GM18867 (cell line): ENCODE measurements around the gene MYL6B.

Experiments used
- ATAC-seq: cut with Tn5 transposase; IDR thresholded peaks from one replicate; pipeline ENCODE4 v1.9.1; 2021; ENCODE audit warnings: mild to moderate bottlenecking, moderate library complexity; ENCODE audit not compliant: unreplicated experiment

The MYL6B gene

DNA sequence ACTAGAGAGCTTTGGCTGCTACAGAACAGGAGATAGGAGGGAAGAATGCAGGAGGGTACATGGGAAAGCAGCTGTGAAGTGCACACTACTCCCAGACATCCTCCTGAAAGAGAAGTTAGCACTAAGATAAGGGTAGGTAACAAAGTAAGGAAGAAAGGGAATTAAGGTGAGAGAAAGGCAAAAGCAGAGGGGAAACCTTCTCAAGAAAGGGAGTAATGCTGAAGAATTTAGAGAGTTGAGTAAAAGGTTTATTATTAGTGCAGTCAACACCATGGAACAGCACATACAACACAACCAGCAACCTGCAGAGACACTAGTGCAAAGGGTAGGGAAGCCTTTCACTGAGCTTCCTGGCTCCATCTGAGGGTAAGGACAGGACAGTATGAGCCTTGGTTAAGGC is 51.9 kb downstream of the MYL6B start:
- ATAC-seq = no peak

DNA sequence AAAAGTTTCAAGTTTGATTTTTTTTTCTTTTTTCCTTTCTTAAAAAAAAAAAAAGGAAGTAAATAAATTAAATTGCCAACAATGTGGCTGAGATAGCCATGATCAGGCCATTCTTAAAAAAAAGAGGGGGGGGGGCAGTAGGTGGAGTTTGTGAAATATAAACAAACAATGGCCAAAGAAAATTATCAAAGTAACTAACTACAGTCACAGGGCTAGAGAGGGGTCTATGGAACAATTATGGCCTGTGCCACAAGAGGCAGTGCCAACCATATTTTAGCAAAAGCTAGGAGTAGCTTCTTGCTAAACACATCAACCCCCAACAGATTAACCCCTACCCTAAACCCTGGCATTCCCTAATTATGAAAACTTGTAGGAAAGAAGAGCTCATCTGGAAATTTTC is 53.1 kb downstream of the MYL6B start:
- ATAC-seq = no peak

DNA sequence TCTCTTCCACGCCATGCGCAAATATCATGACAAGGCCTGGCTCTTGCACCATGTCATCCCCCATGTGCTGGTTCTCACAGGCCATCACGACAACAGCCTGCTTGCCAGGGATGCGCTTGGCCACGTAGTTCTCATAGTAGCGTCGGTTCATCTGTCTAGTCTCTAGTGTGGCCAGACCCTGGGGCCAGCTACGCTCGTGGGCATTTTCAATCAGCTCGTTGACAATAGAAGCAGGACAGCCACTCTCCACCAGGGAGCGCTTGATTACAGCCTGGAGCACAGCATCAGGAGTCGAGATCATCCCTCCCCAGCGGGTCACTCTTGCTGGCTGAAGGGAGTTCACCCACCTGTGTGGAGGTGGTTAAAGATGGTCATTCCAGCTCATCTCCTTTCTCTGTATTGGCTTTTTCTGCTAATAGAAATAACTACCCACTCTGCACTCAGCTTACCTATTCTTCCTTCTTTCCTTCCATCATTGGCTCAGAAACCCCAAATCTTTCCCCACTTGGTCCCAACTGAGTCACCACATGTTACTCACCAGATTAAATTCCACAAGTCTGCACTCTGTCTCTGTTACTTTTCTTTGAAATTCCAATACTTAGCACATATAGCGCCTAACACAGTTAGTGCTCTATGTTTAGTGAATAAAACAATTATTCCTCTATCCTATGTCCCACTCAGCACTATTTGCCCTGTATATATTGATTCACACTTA is 54.2 kb downstream of the MYL6B start:
- ATAC-seq = no peak
